D721Med (cell line): ENCODE measurements around the gene SPG21.

Experiments used
- DNase-seq: peaks from one replicate; pipeline ENCODE4 v3.0.0; 2011; ENCODE audit warnings: low spot score; ENCODE audit not compliant: insufficient read length
- FAIRE-seq: peaks from 2 replicates; lab custom pipeline; 2011; peaks lifted over from hg19 to GRCh38; lab: Jason Lieb, UNC
- CTCF ChIP-seq: IDR thresholded peaks from 2 replicates; pipeline ENCODE4 v1.5.1; 2012; ENCODE audit warnings: mild to moderate bottlenecking, control low read depth; ENCODE audit not compliant: insufficient read depth; ENCODE audit errors: missing control alignments

SPG21 gene

DNA sequence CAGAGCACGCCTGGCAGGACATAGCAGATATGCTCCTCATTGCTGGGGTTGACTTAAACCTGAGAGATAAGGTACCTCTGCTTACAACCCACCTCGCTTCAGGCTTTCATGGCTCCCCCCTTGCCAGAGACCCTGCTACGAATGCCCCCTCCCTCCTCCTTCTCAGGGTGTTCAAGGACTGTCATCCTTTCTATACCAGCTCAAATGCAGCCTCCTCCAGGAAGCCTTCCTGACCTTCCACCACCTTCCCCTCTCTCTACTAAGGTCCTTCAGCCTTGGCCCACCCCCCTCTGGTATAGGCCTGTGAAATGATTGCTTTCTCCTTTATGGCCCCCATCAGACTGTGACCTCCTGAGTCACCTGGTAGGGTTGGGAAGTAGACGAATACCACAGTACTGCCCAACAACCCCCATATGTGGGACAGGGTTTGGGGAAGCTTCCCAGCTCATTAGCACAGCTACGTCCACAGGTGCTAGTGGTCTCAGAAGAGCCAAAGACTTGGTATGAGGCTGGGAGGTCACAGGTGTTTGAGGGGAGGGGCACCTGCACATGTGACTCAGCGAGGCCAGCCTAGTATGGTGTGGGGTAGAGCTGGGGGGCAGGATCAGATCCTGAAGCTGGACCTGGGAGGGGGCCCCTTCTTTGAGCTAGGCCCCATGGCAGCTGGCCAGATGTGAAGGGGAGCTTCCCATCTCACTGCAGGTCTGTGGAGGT is 46.0 kb downstream of the SPG21 start:
- no peak for FAIRE-seq
- DNase-seq, result no peak
- TF ChIP-seq CTCF, result no peak

- no peak for FAIRE-seq
- no peak for DNase-seq
- no peak for TF ChIP-seq CTCF
Measured at GRCh38 chr15:64942356-64942755, 47.4 kb downstream of the SPG21 start.

- no peak for TF ChIP-seq CTCF
- FAIRE-seq (no peak), DNase-seq (no peak)
Measured at GRCh38 chr15:64938192-64938591, 51.5 kb downstream of the SPG21 start.

DNA sequence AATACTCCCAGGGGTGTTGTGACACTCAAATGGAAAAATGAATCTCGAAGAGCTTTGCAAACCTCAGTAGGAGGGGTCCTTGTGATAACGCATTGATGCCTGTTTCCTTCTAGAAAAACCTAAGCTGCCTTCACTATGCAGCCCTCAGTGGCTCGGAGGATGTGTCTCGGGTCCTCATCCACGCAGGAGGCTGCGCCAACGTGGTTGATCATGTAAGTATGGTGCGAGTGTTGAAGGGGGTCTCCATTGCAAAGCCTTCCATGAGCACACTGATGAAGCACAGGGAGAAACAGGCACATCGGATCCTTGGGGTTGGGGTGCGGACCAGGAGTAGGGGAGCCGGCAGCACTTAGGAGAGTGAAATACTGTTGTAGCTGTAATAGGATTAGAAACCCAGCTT is 55.7 kb downstream of the SPG21 start:
- DNase-seq (no peak), FAIRE-seq (no peak)
- TF ChIP-seq CTCF, result no peak

- DNase-seq (no peak), FAIRE-seq (no peak)
- no peak for TF ChIP-seq CTCF
Measured at GRCh38 chr15:64931381-64931780, 58.3 kb downstream of the SPG21 start.

GRCh38 chr15:64930778-64931371 is 58.8 kb downstream of the SPG21 start:
- no peak for FAIRE-seq
- DNase-seq, result no peak

More at GRCh38 chr15:64930778-64931371, 58.8 kb downstream of the SPG21 start:
- no peak for TF ChIP-seq CTCF
